Epithelial cell of proximal tubule (primary cell): ENCODE measurements around the gene HERC5. TPM values are rescaled to one million over a fixed set of nuclear protein-coding genes. Genes with fewer than 3 reads are reported as not detected.
"Not testable (repeated sequence)": the region's sequence is repeated elsewhere in the genome, so short reads cannot be mapped to it uniquely, and the experiment has no call there.

Experiments
- DNase-seq: peaks from one replicate; pipeline ENCODE4 v3.0.0-alpha.2; 2011; ENCODE audit warnings: low read depth
- H3K4me3 ChIP-seq: 2 replicates; pipeline ENCODE4 v1.5.1; 2011; ENCODE audit warnings: low read depth, mild to moderate bottlenecking, low read length
- CTCF ChIP-seq: conservative IDR thresholded peaks from 2 replicates; pipeline ENCODE4 v1.5.1; 2012; ENCODE audit warnings: low read depth, mild to moderate bottlenecking, low read length
- total RNA-seq: library from RNA; depleted of rRNA; stranded (reverse); fragments of >200 nt; gene quantifications from 2 replicates; pipeline ENCODE4 v1.2.3, GENCODE V29; 2015

HERC5 gene
- total RNA-seq, 1 donor from 2014 or later: 2.0 TPM

- no peak for DNase-seq
- H3K4me3 ChIP-seq: no peak overlapping the region
- TF ChIP-seq CTCF: no peak
These were observed 9.4 kb upstream of the HERC5 start for GRCh38 chr4:88447371-88448095.

GRCh38 chr4:88448211-88448765 is 8.6 kb upstream of the HERC5 start:
- DNase-seq, H3K4me3 ChIP-seq: not testable (repeated sequence)

- no peak overlapping the region for H3K4me3 ChIP-seq
- DNase-seq: no peak
- TF ChIP-seq CTCF: no peak
These were observed 8.0 kb upstream of the HERC5 start for GRCh38 chr4:88448889-88449288.

- H3K4me3 ChIP-seq: no peak overlapping the region
- TF ChIP-seq CTCF: no peak
- no peak for DNase-seq
These were observed 7.6 kb upstream of the HERC5 start for GRCh38 chr4:88449290-88449689.

- TF ChIP-seq CTCF: no peak
- no peak for DNase-seq
- no peak overlapping the region for H3K4me3 ChIP-seq
These were observed 5.7 kb upstream of the HERC5 start for GRCh38 chr4:88451205-88451604.

GRCh38 chr4:88452912-88453311 is 4.0 kb upstream of the HERC5 start:
- no peak for TF ChIP-seq CTCF
- no peak for DNase-seq
- no peak overlapping the region for H3K4me3 ChIP-seq

- DNase-seq: no peak
- TF ChIP-seq CTCF: no peak
These were observed 586 bp downstream of the HERC5 start for GRCh38 chr4:88457307-88458103.

More at GRCh38 chr4:88457307-88458103, 586 bp downstream of the HERC5 start:
- peak overlapping the region; percentile 58 for H3K4me3 ChIP-seq
